GM12864 (cell line): Measurements from ENCODE around the gene TMBIM6.
"Not testable (repeated sequence)": the region's sequence is repeated elsewhere in the genome, so short reads cannot be mapped to it uniquely, and the experiment has no call there.

Experiments used
- DNase-seq: peaks from one replicate; pipeline ENCODE4 v3.0.0-alpha.2; 2011; ENCODE audit warnings: low read depth
- H3K4me3 ChIP-seq: 2 replicates; pipeline ENCODE4 v1.5.1; 2011; ENCODE audit warnings: mild to moderate bottlenecking, low read depth, low read length, control low read depth
- TF ChIP-seq, protein P1 (sequence below): IDR thresholded peaks from 2 replicates; pipeline ENCODE4 v1.5.1; 2011; ENCODE audit warnings: low read depth, mild to moderate bottlenecking, moderate library complexity, low read length, control low read depth, inconsistent platforms; ENCODE audit errors: missing control alignments

The TMBIM6 gene

DNA sequence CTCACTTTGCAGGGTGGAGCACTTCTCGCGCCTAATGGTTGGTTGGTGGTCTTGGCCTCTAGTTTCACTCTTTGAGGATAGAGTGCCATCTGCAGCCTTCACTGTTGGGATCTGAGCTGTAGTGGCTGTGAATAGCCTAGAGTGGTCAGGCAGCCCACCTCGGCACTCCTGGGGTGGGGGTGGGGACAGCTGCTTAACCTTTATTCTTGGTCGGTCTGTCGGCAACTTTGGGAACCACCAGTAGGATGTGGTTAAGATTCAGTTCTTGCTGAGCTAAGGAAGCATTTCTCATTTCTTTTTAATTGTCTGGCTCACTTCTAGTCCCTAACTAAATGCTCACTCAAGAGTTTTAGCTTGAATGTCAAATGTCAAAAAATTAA is 21.1 kb downstream of the TMBIM6 start:
- TF ChIP-seq, protein P1, sequence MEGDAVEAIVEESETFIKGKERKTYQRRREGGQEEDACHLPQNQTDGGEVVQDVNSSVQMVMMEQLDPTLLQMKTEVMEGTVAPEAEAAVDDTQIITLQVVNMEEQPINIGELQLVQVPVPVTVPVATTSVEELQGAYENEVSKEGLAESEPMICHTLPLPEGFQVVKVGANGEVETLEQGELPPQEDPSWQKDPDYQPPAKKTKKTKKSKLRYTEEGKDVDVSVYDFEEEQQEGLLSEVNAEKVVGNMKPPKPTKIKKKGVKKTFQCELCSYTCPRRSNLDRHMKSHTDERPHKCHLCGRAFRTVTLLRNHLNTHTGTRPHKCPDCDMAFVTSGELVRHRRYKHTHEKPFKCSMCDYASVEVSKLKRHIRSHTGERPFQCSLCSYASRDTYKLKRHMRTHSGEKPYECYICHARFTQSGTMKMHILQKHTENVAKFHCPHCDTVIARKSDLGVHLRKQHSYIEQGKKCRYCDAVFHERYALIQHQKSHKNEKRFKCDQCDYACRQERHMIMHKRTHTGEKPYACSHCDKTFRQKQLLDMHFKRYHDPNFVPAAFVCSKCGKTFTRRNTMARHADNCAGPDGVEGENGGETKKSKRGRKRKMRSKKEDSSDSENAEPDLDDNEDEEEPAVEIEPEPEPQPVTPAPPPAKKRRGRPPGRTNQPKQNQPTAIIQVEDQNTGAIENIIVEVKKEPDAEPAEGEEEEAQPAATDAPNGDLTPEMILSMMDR = no peak
- no peak for DNase-seq
- no peak overlapping the region for H3K4me3 ChIP-seq

DNA sequence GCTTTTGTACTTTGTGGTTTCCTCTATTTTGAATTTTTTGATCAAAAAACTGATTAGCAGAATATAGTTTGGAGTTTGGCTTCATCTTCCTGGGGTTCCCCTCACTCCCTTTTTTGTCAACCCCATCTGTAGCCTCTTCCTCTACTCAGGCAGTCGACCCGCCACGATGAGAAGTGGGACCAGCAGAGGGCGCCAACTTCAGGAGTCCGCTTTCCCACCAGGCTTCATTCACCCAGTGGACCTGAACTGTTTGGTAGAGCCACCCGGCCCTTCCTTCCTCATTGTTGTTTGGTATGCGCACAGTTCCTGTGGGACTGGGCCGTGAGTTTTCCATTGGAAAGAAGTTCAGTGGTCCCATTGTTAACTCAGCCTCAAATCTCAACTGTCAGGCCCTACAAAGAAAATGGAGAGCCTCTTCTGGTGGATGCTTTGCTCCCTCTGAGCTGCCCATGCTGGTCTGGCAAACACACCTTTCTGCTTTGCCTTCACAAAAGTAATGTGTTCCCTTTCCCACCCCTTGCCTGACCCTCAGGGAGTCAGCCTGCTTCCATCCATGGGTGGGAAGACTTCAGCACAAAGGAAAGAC is 21.7 kb downstream of the TMBIM6 start:
- no peak overlapping the region for H3K4me3 ChIP-seq
- TF ChIP-seq, protein P1 = peak; percentile 84
- DNase-seq = no peak

DNA sequence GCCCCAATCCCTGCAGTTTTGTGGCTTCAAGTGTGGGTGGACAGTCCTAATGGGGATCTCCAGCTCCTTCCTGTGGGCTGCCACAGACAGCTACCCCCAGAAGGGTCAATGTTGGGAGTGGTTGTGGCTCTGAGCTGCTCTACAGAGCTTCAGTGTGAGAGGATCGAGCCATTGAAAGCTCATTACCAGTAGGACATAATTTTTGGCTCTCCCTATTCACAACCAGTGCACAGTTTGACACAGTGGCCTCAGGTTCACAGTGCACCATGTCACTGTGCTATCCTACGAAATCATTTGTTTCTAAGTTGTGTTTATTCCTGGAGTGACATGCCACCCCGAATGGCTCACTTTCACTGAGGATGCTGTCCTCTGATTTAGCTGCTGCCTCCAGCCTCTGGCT is 22.8 kb downstream of the TMBIM6 start:
- TF ChIP-seq, protein P1 = no peak
- H3K4me3 ChIP-seq = no peak overlapping the region
- DNase-seq = no peak

DNA sequence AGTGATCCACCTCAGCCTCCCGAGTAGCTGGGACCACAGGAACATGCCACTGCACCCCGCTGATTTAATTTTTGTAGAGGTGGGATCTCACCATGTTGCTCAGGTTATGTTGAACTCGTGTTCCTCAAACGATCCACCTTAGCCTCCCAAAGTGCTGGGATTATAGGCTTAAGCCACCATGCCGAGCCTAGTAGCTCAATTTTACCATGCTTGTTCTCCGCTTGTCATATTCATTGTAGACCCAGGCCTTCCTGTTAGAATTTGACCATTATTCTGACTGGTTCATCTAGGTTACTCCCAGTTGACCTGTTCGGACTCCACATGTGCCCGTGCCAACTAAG is 24.7 kb downstream of the TMBIM6 start:
- H3K4me3 ChIP-seq = no peak overlapping the region
- DNase-seq = no peak
- TF ChIP-seq, protein P1 = no peak

DNA sequence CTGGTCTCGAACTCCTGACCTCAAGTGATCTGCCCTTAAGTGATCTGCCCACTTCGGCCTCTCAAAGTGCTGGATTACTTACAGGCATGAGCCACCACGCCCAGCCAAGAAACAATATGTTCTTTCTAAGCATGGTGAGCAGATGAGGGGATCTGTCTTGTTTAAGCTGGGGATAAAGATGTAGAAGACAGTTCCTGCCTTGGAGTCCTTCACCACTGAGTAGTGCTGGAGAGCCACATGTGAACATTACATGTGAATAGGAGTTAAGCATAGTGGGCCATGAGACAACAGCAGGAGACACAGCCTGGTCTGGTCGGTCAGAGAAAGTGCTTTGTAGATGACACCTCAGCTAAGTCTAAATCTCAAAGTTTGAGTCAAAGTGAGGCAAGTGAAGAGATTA is 26.0 kb downstream of the TMBIM6 start:
- TF ChIP-seq, protein P1 = no peak
- DNase-seq = no peak

DNA sequence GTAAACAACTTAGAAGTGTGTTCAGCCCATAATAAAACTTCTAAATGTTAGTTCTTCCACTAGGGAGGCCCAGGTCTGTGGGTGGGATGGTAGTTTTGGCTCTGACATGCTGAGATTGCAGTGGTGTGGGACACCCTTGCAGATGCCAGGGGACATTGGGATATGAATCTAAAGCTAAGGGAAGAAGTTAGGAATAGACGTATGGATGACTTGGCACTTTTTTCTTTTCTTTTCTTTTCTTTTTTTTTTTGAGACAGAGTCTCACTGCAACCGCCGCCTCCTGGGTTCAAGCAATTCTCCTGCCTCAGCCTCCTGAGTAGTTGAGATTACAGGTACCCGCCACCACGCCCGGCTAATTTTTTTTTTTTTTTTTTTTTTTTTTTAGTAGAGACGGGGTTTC is 31.7 kb downstream of the TMBIM6 start:
- not testable (repeated sequence) for H3K4me3 ChIP-seq, DNase-seq

More for the DNA sequence above, 26.0 kb downstream of the TMBIM6 start:
- no peak overlapping the region for H3K4me3 ChIP-seq

DNA sequence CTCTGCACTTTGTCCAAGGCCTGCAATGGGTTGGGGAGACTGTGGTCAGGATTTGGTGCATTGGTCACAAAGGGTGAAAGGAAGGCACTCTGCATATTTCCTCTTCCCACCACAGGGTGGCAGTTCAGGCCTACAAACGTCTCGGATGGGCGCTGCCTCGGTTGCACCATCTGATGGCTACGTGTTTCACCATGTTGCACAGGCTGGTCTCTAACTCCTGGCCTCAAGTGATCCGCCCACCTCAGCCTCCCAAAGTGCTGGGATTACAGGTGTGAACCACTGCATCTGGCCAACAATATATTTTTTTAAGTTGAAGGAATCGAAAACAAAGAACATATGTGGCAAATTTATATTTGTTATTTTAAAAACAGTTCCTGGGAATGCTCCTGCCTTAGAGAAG is 35.1 kb downstream of the TMBIM6 start:
- DNase-seq = peak; percentile 41
- TF ChIP-seq, protein P1 = peak; percentile 87
- H3K4me3 ChIP-seq = no peak overlapping the region
